LNCaP clone FGC (cell line): ENCODE measurements around the gene ATG9A.

Source experiments
- DNase-seq: peaks from one replicate; pipeline ENCODE4 v3.0.0-alpha.2; 2011; ENCODE audit warnings: low read depth
- H3K4me3 ChIP-seq: 2 replicates; pipeline ENCODE4 v1.5.1; 2011; ENCODE audit warnings: mild to moderate bottlenecking, low read depth, low read length, control low read depth
- CTCF ChIP-seq: IDR thresholded peaks from 2 replicates; pipeline ENCODE4 v1.5.1; 2012; ENCODE audit warnings: mild to moderate bottlenecking; ENCODE audit not compliant: control insufficient read depth, insufficient read depth; ENCODE audit errors: extremely low read depth

ATG9A gene

GRCh38 chr2:219209236-219210195, 19.9 kb downstream of the ATG9A start:
- DNase-seq = no peak
- TF ChIP-seq CTCF = no peak
- H3K4me3 ChIP-seq = no peak overlapping the region

GRCh38 chr2:219207884-219208740, 21.3 kb downstream of the ATG9A start:
- TF ChIP-seq CTCF = no peak
- DNase-seq = no peak

GRCh38 chr2:219207134-219207883, 22.1 kb downstream of the ATG9A start:
- no peak for DNase-seq
- no peak for TF ChIP-seq CTCF
- peak overlapping the region; percentile 74 for H3K4me3 ChIP-seq

More at GRCh38 chr2:219207884-219208740, 21.3 kb downstream of the ATG9A start:
- H3K4me3 ChIP-seq = no peak overlapping the region; the same call in 1 of the 2 replicates

GRCh38 chr2:219206328-219207133, 22.9 kb downstream of the ATG9A start, which contains the start of gene ZFAND2B:
ZFAND2B (plus strand) TSS chr2:219206782; CDS start chr2:219206988, 206 bp downstream.
- peak; percentile 54 for DNase-seq
- TF ChIP-seq CTCF = no peak
- peak within 1 kb of the TSS; percentile 74 for H3K4me3 ChIP-seq

GRCh38 chr2:219205981-219206327, 23.5 kb downstream of the ATG9A start:
- no peak for TF ChIP-seq CTCF
- no peak for DNase-seq

GRCh38 chr2:219205165-219205538, 24.3 kb downstream of the ATG9A start:
- no peak overlapping the region for H3K4me3 ChIP-seq
- TF ChIP-seq CTCF = no peak
- no peak for DNase-seq

More at GRCh38 chr2:219205981-219206327, 23.5 kb downstream of the ATG9A start:
- peak overlapping the region; percentile 74 for H3K4me3 ChIP-seq
